Astrocyte (in vitro differentiated cells and primary cell): ENCODE measurements around the gene MAP2.

Source experiments
- EZH2 ChIP-seq: IDR thresholded peaks from 2 replicates; pipeline ENCODE4 v1.6.1; 2012; ENCODE audit warnings: mild to moderate bottlenecking, low read length, inconsistent platforms; ENCODE audit not compliant: insufficient read depth
- TF ChIP-seq, protein P1 (sequence below): IDR thresholded peaks from 2 replicates; pipeline ENCODE4 v1.5.1; 2011; ENCODE audit warnings: low read depth, mild to moderate bottlenecking, inconsistent platforms, low read length, moderate library complexity; ENCODE audit not compliant: insufficient read depth

DNA sequence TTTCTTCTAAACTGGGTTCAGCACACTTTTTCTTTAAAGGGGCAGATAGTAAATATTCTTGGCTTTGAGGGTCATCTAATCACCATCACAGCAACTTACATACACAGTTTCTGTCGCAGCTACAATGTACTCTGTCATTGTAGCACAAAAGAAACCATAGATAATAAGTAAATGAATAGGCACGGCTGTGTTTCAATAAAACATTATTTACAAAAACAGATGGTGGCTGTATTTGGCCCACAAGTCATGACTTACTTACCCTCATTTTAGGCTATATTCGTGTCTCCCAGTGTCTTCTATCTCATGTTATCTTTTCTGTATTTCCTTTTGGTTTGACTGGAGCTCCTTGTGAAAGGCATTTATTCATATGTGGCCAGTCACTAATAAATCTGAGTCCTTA, 168.3 kb downstream of the MAP2 start:
- TF ChIP-seq, protein P1, sequence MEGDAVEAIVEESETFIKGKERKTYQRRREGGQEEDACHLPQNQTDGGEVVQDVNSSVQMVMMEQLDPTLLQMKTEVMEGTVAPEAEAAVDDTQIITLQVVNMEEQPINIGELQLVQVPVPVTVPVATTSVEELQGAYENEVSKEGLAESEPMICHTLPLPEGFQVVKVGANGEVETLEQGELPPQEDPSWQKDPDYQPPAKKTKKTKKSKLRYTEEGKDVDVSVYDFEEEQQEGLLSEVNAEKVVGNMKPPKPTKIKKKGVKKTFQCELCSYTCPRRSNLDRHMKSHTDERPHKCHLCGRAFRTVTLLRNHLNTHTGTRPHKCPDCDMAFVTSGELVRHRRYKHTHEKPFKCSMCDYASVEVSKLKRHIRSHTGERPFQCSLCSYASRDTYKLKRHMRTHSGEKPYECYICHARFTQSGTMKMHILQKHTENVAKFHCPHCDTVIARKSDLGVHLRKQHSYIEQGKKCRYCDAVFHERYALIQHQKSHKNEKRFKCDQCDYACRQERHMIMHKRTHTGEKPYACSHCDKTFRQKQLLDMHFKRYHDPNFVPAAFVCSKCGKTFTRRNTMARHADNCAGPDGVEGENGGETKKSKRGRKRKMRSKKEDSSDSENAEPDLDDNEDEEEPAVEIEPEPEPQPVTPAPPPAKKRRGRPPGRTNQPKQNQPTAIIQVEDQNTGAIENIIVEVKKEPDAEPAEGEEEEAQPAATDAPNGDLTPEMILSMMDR: no peak
- TF ChIP-seq EZH2: no peak
